CD4-positive, alpha-beta memory T cell (primary cell): ENCODE measurements around the gene FNIP2. TPM values are rescaled to one million over a fixed set of nuclear protein-coding genes. Genes with fewer than 3 reads are reported as not detected.
"Not testable (repeated sequence)": the region's sequence is repeated elsewhere in the genome, so short reads cannot be mapped to it uniquely, and the experiment has no call there.

ENCODE experiments used
- CTCF ChIA-PET: fragments of 350-600 bp; sonication (Branson Sonifier 250); formaldehyde crosslinking; loops from one replicate; lab custom pipeline; 2021; ENCODE audit warnings: inconsistent platforms; ENCODE audit not compliant: partially characterized antibody; lab: Charles Lee
- POLR2A ChIA-PET: fragments of 350-600 bp; sonication (Branson Sonifier 250); formaldehyde crosslinking; loops from one replicate; lab custom pipeline; 2021; ENCODE audit not compliant: partially characterized antibody; lab: Charles Lee
- DNase-seq, 5 donors: peaks; one replicate each; pipeline versions ENCODE4 v3.0.0 to v3.0.0-alpha.2; 2020 to 2022; ENCODE audit warnings: mixed read lengths in 1 of 5
- H3K27ac ChIP-seq: one replicate; pipeline ENCODE4 v1.7.0; 2013; ENCODE audit warnings: low read depth, low read length
- H3K27me3 ChIP-seq: 2 replicates; pipeline ENCODE4 v1.7.0; 2013; ENCODE audit warnings: mild to moderate bottlenecking, low read length, moderate library complexity; ENCODE audit not compliant: insufficient read depth
- H3K36me3 ChIP-seq: 2 replicates; pipeline ENCODE4 v1.7.0; 2013; ENCODE audit warnings: mild to moderate bottlenecking, low read length, moderate library complexity; ENCODE audit not compliant: insufficient read depth
- H3K4me1 ChIP-seq: 2 replicates; pipeline ENCODE4 v1.7.0; 2013; ENCODE audit warnings: mild to moderate bottlenecking, low read length, moderate library complexity; ENCODE audit not compliant: insufficient read depth
- H3K4me3 ChIP-seq, 2 donors: one replicate each; pipeline ENCODE4 v1.7.0; 2013; ENCODE audit warnings: low read length in 2 of 2, mild to moderate bottlenecking in 1 of 2
- H3K9me3 ChIP-seq, 2 donors: one replicate each; pipeline ENCODE4 v1.7.0; 2013; ENCODE audit warnings: low read length in 2 of 2, control low read depth in 1 of 2; ENCODE audit not compliant: control insufficient read depth in 1 of 2
- H3K27ac Mint-ChIP-seq, 7 donors: one replicate each; pipeline ENCODE4 v1.8.0; 2020 to 2021; ENCODE audit warnings: mixed read lengths in 7 of 7, mild to moderate bottlenecking in 6 of 7, inconsistent platforms in 3 of 7, moderate library complexity in 3 of 7
- H3K27me3 Mint-ChIP-seq, 2 donors: one replicate each; pipeline ENCODE4 v1.8.0; 2020 to 2021; ENCODE audit warnings: mixed read lengths in 2 of 2
- H3K36me3 Mint-ChIP-seq, 2 donors: one replicate each; pipeline ENCODE4 v1.8.0; 2020 to 2021; ENCODE audit warnings: mixed read lengths in 2 of 2, inconsistent platforms in 1 of 2, mild to moderate bottlenecking in 1 of 2
- H3K4me1 Mint-ChIP-seq, 4 donors: one replicate each; pipeline ENCODE4 v1.8.0; 2020 to 2021; ENCODE audit warnings: mixed read lengths in 4 of 4, mild to moderate bottlenecking in 1 of 4
- H3K4me3 Mint-ChIP-seq, 8 donors: one replicate each; pipeline ENCODE4 v1.8.0; 2020 to 2021; ENCODE audit warnings: mixed read lengths in 8 of 8, mild to moderate bottlenecking in 7 of 8, moderate library complexity in 6 of 8, inconsistent platforms in 3 of 8
- H3K9me3 Mint-ChIP-seq, 8 donors: one replicate each; pipeline ENCODE4 v1.8.0; 2020 to 2021; ENCODE audit warnings: mixed read lengths in 8 of 8, mild to moderate bottlenecking in 5 of 8, inconsistent platforms in 3 of 8, moderate library complexity in 1 of 8
- intact Hi-C: fragments of 100-400 bp; cut with micrococcal nuclease; formaldehyde crosslinking; loops from one replicate; pipeline ENCODE4 v1.15.1; 2023
- polyA plus RNA-seq, 2 donors: library from polyadenylated mRNA; unstranded; fragments of 300-500 nt; fragmentation: Illumina TruSeq; gene quantifications; one replicate each; pipeline ENCODE4 v1.2.3, GENCODE V29; 2021
- total RNA-seq, 2 experiments: library from RNA; stranded (reverse); gene quantifications; one replicate each; pipeline ENCODE4 v1.2.3, GENCODE V29; 2021

FNIP2 gene
- total and polyA plus RNA-seq, 4 experiments from 2014 or later, result 2.4 to 9.4 (median 6.4) TPM

GRCh38 chr4:158728236-158728635, 40.6 kb upstream of the FNIP2 start:
- H3K9me3 Mint-ChIP-seq, result no peaks in the 10 kb centered on the region
- Histone ChIP-seq H3K36me3 (no peaks in the 10 kb centered on the region), H3K4me3 (no peak overlapping the region), H3K9me3 (no peaks in the 10 kb centered on the region), H3K27ac (no peak overlapping the region), H3K4me1 (peaks cover 11% of the 10 kb centered on the region), H3K27me3 (peaks cover 5% of the 10 kb centered on the region)
- CTCF ChIA-PET, result interaction anchor here (1.5 to 2.4 kb wide), 3 partner anchors 122 to 475 kb away, joined by 5 to 11 read pairs (median 5); no protein-coding TSS in a partner anchor
- H3K4me1 Mint-ChIP-seq, result peaks cover 4 to 13% (median 9%) of the 10 kb centered on the region in 4 donors
- H3K27ac Mint-ChIP-seq, result no peak overlapping the region
- DNase-seq, result no peak
- POLR2A ChIA-PET, result no interaction called here
- intact Hi-C loops, result no loop called here
- no peak overlapping the region for H3K4me3 Mint-ChIP-seq
- peaks cover 0 to 5% of the 10 kb centered on the region in 2 donors for H3K36me3 Mint-ChIP-seq
- H3K27me3 Mint-ChIP-seq, result peaks cover 18 to 20% of the 10 kb centered on the region in 2 donors

GRCh38 chr4:158729716-158730559, 38.9 kb upstream of the FNIP2 start:
- Mint-ChIP-seq H3K4me3 (no peak overlapping the region), H3K9me3 (no peaks in the 10 kb centered on the region), H3K27me3 (peaks cover 21 to 22% of the 10 kb centered on the region in 2 donors), H3K4me1 (peaks cover 0 to 1% (median 0%) of the 10 kb centered on the region in 4 donors), H3K36me3 (no peaks in the 10 kb centered on the region), H3K27ac (no peak overlapping the region)
- Histone ChIP-seq H3K9me3 (no peaks in the 10 kb centered on the region), H3K4me1 (no peaks in the 10 kb centered on the region), H3K36me3 (no peaks in the 10 kb centered on the region), H3K4me3 (no peak overlapping the region), H3K27me3 (peaks cover 5% of the 10 kb centered on the region), H3K27ac (no peak overlapping the region)
- intact Hi-C loops, result loop anchor here (1.0 to 2.0 kb wide), 4 partner anchors 39 to 473 kb away; partner anchors contain the start of gene FNIP2
- peak in 4 of 5 donors; percentile 51 to 55 (median 54) for DNase-seq
- ChIA-PET CTCF (interaction anchor here (1.0 to 3.2 kb wide), 4 partner anchors 39 to 465 kb away, joined by 3 to 38 read pairs (median 4); partner anchors contain the start of gene FNIP2), POLR2A (no interaction called here)

DNA sequence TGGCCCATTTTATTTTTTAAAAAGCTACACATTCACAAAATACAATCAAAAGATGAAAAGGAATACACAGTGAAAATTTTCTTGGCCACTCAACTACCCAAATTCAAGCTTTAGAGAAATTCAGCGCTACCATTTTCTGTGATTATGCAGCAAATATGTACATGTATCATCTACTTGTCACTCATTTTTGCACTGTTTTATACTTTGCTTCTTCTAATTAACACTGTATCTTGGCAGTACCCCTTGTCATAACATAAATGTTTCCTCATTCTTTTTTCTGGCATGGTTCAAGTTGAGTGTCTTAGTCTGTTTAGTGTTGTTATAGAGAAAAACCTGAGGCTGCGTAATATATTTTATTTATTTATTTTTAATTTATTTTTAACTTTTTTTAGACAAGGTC, 30.0 kb upstream of the FNIP2 start:
- no peak overlapping the region for H3K4me3 ChIP-seq
- CTCF ChIA-PET, result no interaction called here
- Mint-ChIP-seq H3K27me3 (peaks cover 1 to 12% of the 10 kb centered on the region in 2 donors), H3K9me3 (no peaks in the 10 kb centered on the region), H3K4me1 (no peaks in the 10 kb centered on the region), H3K4me3 (no peak overlapping the region), H3K27ac (no peak overlapping the region), H3K36me3 (no peaks in the 10 kb centered on the region)
- DNase-seq, result no peak
- intact Hi-C loops, result no loop called here
- POLR2A ChIA-PET, result no interaction called here
- H3K36me3 ChIP-seq, result no peaks in the 10 kb centered on the region
- H3K27ac ChIP-seq, result no peak overlapping the region
- no peaks in the 10 kb centered on the region for H3K27me3 ChIP-seq
- H3K9me3 ChIP-seq, result no peaks in the 10 kb centered on the region
- H3K4me1 ChIP-seq, result no peaks in the 10 kb centered on the region

GRCh38 chr4:158739600-158739999, 29.2 kb upstream of the FNIP2 start:
- no peaks in the 10 kb centered on the region for H3K36me3 ChIP-seq
- no peak overlapping the region for H3K4me3 Mint-ChIP-seq
- DNase-seq, result no peak
- no peak overlapping the region for H3K27ac ChIP-seq
- ChIA-PET POLR2A (no interaction called here), CTCF (no interaction called here)
- H3K27me3 ChIP-seq, result no peaks in the 10 kb centered on the region
- no peaks in the 10 kb centered on the region for H3K9me3 Mint-ChIP-seq
- no peaks in the 10 kb centered on the region for H3K9me3 ChIP-seq
- no peaks in the 10 kb centered on the region for H3K4me1 ChIP-seq
- no peak overlapping the region for H3K27ac Mint-ChIP-seq
- H3K4me1 Mint-ChIP-seq, result no peaks in the 10 kb centered on the region
- H3K4me3 ChIP-seq, result no peak overlapping the region
- no peaks in the 10 kb centered on the region for H3K36me3 Mint-ChIP-seq
- peaks cover 1 to 10% of the 10 kb centered on the region in 2 donors for H3K27me3 Mint-ChIP-seq
- intact Hi-C loops, result no loop called here

DNA sequence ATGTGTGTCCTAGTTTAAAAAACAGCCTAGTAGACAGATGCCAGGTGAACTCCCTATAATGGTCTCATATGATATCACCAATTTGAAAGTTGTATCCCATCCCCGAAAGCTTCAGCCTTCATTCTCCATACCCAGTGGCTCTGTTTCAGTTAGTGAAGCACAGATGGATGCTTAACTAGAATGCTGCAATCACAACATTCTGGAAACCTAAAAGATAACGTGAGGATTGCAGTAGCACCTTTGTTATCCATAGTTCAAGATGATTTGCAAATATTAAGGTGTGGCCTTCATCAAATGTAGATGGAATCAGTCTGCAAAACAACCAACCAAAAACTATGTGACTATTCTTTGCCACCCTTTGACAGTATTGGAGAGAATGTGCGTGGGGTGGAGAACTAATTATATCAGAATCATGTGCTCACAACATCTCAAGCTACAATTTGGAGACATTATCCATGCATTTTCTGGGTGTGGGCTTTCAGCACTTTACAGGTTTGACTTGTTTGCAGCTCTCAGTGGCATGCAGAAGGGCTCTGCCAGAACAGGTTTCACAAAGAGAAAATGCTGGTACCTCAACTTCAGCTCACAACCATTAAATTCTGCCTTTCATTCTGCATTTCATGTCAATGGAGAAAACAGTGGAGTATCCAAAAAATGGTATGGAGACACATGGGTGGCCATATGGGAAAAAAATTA, 27.4 kb upstream of the FNIP2 start:
- Mint-ChIP-seq H3K27ac (no peak overlapping the region), H3K36me3 (no peaks in the 10 kb centered on the region), H3K4me3 (no peak overlapping the region), H3K27me3 (peaks cover 0 to 8% of the 10 kb centered on the region in 2 donors), H3K9me3 (no peaks in the 10 kb centered on the region), H3K4me1 (no peaks in the 10 kb centered on the region)
- no peak overlapping the region for H3K27ac ChIP-seq
- no peaks in the 10 kb centered on the region for H3K4me1 ChIP-seq
- no peaks in the 10 kb centered on the region for H3K27me3 ChIP-seq
- no peak overlapping the region for H3K4me3 ChIP-seq
- no peaks in the 10 kb centered on the region for H3K9me3 ChIP-seq
- ChIA-PET CTCF (no interaction called here), POLR2A (no interaction called here)
- intact Hi-C loops, result no loop called here
- DNase-seq, result no peak
- H3K36me3 ChIP-seq, result no peaks in the 10 kb centered on the region

GRCh38 chr4:158746537-158746936, 22.3 kb upstream of the FNIP2 start:
- H3K4me1 ChIP-seq, H3K36me3 Mint-ChIP-seq, H3K4me3 ChIP-seq: not testable (repeated sequence)

GRCh38 chr4:158750379-158750778, 18.4 kb upstream of the FNIP2 start:
- H3K27ac Mint-ChIP-seq, result no peak overlapping the region
- ChIA-PET POLR2A (no interaction called here), CTCF (no interaction called here)
- H3K27me3 Mint-ChIP-seq, result no peaks in the 10 kb centered on the region
- H3K36me3 Mint-ChIP-seq, result no peaks in the 10 kb centered on the region
- H3K4me1 Mint-ChIP-seq, result no peaks in the 10 kb centered on the region
- no peak overlapping the region for H3K4me3 Mint-ChIP-seq
- intact Hi-C loops, result no loop called here
- H3K4me3 ChIP-seq, result no peak overlapping the region
- H3K36me3 ChIP-seq, result no peaks in the 10 kb centered on the region
- H3K9me3 ChIP-seq, result no peaks in the 10 kb centered on the region
- H3K9me3 Mint-ChIP-seq, result peaks cover 0 to 1% (median 0%) of the 10 kb centered on the region in 8 donors
- H3K27ac ChIP-seq, result no peak overlapping the region
- H3K4me1 ChIP-seq, result no peaks in the 10 kb centered on the region
- no peak for DNase-seq
- H3K27me3 ChIP-seq, result no peaks in the 10 kb centered on the region

More at GRCh38 chr4:158746537-158746936, 22.3 kb upstream of the FNIP2 start:
- H3K27ac Mint-ChIP-seq, H3K9me3 Mint-ChIP-seq, H3K4me1 Mint-ChIP-seq, POLR2A ChIA-PET, H3K27me3 Mint-ChIP-seq, H3K27ac ChIP-seq, H3K4me3 Mint-ChIP-seq, DNase-seq, H3K36me3 ChIP-seq, intact Hi-C loops, CTCF ChIA-PET, H3K9me3 ChIP-seq, H3K27me3 ChIP-seq: not testable (repeated sequence)
